NB4 (cell line): Measurements from ENCODE around the gene FAM161B.

ENCODE experiments used
- DNase-seq: peaks from one replicate; pipeline ENCODE4 v3.0.0; 2010; ENCODE audit warnings: low read depth
- H3K4me3 ChIP-seq: one replicate; pipeline ENCODE4 v1.5.1; 2011; ENCODE audit warnings: mild to moderate bottlenecking, low read depth, low read length, moderate library complexity
- MYC ChIP-seq: IDR thresholded peaks from 2 replicates; pipeline ENCODE4 v1.6.1; 2011; ENCODE audit warnings: low read depth, low read length
- POLR2A ChIP-seq: IDR thresholded peaks from 2 replicates; pipeline ENCODE4 v1.6.1; 2011; ENCODE audit warnings: mild to moderate bottlenecking; ENCODE audit not compliant: insufficient read length; ENCODE audit errors: extremely low read depth
- TF ChIP-seq, protein P1 (sequence below): IDR thresholded peaks from 2 replicates; pipeline ENCODE4 v1.6.1; 2011; ENCODE audit warnings: low read depth, low read length
- TF ChIP-seq, protein P2 (sequence below): IDR thresholded peaks from one replicate; pipeline ENCODE4 v1.5.1; 2012; ENCODE audit warnings: low read depth, low read length

FAM161B gene, protein sequence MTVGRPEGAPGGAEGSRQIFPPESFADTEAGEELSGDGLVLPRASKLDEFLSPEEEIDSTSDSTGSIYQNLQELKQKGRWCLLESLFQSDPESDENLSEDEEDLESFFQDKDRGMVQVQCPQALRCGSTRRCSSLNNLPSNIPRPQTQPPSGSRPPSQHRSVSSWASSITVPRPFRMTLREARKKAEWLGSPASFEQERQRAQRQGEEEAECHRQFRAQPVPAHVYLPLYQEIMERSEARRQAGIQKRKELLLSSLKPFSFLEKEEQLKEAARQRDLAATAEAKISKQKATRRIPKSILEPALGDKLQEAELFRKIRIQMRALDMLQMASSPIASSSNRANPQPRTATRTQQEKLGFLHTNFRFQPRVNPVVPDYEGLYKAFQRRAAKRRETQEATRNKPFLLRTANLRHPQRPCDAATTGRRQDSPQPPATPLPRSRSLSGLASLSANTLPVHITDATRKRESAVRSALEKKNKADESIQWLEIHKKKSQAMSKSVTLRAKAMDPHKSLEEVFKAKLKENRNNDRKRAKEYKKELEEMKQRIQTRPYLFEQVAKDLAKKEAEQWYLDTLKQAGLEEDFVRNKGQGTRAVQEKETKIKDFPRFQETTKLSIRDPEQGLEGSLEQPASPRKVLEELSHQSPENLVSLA

DNA sequence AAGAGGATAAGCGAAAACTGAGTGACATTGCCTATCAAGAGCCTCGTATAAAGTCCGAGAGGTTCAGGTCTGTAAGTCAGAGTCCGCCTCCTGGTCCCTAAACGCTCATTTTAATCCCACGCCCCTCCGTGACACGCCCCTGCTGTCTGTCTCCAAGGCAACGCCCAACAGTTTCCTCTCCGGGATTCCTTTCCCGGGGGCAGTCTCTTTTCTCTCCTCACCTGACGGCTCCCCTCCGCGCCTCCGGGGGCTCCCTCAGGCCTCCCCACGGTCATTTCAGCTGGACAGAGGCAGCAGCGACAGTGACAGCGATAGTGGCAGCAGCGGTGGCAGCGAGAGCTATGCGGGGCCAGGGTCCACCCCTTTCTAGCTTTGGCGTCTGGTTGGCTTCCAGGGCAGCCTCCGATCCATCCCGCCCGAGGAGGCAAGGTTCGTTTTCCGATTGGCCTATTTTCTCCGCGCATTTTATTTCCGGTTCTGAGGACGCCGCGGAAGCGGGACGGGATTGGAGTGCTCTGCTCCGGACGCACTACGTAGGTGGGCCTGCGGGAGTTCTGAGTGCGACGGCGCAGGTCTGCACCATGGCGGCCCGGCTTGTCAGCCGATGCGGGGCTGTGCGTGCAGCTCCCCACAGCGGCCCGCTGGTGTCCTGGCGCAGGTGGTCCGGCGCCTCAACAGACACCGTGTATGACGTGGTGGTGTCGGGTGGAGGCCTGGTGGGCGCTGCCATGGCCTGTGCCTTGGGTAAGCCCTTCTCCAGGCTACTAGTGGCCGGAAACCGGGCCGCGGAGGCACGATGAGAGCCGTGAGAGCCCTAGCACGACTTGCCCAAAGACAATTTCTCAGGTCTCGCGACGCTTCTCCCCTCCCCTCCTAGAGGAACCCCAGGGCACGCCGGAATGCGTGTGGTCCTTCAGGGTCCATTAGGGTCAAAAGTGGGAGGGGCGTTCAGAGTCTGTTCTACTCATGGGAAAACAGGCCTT is at the start of gene FAM161B, which contains the start of gene COQ6:
TSS of gene FAM161B (minus strand) at position 343 of the 983 bp plus-strand sequence. CDS start at position 275, 68 bp downstream.
TSS of gene COQ6 (plus strand) at position 551 of the 983 bp plus-strand sequence. CDS start at position 582, 31 bp downstream.
- TF ChIP-seq MYC (no peak; the same call in 1 of the 2 replicates), POLR2A (peak; percentile 75)
- TF ChIP-seq, protein P1, sequence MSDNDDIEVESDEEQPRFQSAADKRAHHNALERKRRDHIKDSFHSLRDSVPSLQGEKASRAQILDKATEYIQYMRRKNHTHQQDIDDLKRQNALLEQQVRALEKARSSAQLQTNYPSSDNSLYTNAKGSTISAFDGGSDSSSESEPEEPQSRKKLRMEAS = peak; percentile 23
- TF ChIP-seq, protein P2, sequence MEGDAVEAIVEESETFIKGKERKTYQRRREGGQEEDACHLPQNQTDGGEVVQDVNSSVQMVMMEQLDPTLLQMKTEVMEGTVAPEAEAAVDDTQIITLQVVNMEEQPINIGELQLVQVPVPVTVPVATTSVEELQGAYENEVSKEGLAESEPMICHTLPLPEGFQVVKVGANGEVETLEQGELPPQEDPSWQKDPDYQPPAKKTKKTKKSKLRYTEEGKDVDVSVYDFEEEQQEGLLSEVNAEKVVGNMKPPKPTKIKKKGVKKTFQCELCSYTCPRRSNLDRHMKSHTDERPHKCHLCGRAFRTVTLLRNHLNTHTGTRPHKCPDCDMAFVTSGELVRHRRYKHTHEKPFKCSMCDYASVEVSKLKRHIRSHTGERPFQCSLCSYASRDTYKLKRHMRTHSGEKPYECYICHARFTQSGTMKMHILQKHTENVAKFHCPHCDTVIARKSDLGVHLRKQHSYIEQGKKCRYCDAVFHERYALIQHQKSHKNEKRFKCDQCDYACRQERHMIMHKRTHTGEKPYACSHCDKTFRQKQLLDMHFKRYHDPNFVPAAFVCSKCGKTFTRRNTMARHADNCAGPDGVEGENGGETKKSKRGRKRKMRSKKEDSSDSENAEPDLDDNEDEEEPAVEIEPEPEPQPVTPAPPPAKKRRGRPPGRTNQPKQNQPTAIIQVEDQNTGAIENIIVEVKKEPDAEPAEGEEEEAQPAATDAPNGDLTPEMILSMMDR = no peak
- peak within 1 kb of the TSS; percentile 60 for H3K4me3 ChIP-seq
- peak; percentile 96 for DNase-seq

DNA sequence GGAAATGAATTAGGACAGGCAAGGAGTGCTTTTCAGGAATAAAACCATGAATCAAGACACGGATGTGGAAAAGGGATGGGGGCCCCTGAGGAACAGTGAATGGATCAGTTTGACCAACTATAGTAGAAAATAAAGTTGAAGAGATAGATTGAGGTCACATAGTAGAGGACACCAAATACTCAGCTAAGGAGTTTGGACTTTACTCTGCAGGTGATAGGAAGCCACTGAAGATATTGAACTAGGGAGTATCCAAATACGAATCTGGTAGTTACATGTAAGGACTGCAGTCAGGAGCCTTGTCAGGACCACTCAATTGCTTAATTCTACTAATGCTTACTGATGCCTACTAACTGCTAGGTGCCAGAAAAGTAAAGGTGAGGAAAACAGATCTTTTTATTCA is 48.8 kb upstream of the FAM161B start:
- TF ChIP-seq, protein P2 = no peak
- TF ChIP-seq, protein P1 = no peak
- no peak for TF ChIP-seq MYC
- no peak for TF ChIP-seq POLR2A
- DNase-seq = no peak
- H3K4me3 ChIP-seq = no peak overlapping the region

DNA sequence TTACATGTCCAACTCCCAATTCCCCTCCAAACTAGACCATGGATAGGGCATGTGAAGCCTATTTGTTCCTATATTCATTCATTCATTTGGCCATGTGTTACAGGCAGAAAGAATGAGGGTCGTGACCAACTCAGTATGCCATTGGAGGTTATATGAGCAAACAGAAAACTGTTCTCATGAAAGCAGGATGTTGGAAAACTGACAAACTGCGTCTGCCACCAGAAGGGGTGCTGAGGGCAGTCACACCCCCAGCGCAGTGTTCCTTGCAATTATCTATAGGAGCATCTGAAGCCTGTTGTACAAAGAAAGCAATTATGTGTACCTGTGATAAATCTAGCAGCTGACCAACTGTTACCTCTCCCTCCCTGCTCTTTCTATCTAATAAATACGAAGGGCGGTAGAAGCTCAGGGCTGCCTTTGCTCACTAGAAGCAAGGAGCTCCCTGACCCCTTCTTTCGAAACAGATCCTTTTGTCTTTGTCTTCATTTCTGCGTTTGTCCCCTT is 48.1 kb upstream of the FAM161B start:
- no peak for DNase-seq
- H3K4me3 ChIP-seq = no peak overlapping the region
- TF ChIP-seq POLR2A = no peak
- TF ChIP-seq MYC = no peak

DNA sequence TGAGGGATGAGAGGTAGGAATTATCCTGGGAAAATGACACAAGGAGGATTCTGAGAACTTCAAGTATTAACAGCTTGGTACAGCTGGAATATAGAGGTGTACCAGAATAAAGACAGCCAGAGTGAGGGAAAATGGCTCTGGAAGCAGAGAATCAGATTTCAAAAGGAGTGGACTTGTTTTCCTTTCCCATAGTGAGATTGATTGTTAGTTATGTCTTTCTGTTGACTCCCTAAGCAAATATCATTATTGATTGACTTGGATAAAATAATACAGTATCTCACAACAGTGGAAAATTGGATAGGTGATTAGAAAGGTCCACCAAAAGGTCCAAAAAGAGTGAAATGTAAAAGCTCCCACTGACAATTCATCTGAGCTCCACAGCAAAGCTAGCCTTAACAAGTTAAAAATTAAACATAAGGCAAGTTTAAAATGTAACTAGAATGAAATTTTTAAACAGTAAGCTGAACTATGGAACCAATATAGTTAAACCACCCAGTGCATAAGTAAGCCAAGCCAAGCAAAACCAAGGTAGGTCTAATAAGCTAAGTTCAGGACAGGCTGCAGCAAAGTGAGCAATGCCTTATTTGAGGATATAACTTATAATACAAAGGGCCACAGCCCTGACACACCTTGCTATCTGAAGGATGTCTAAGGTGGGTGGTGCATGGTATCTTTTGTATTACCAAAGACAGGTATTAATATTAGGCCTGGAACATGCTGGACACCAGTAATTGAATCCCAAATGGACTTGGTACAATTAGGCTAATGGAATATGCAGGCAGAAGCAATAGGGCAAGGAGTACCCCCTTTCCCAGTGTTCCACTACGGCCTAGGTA is 47.4 kb upstream of the FAM161B start:
- no peak overlapping the region for H3K4me3 ChIP-seq
- DNase-seq = no peak
- TF ChIP-seq, protein P1 = no peak
- TF ChIP-seq, protein P2 = no peak
- no peak for TF ChIP-seq POLR2A
- no peak for TF ChIP-seq MYC

DNA sequence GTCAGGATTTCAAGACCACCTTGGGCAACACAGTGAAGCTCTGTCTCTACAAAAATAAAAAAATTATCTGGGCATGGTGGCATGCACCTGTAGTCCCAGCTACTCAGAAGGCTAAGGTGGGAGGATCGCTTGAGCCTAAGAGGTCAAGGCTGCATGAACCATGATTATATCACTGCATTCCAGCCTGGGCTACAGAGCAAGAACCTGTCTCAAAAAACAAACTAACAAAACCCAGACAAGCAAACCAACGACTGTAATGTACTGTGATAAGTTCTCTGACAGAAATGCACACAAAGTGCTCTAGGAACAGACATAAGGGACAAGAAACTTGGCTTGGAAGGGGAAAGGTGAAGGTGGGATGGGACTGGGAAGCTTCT is 46.8 kb upstream of the FAM161B start:
- TF ChIP-seq, protein P2 = no peak
- TF ChIP-seq MYC = no peak
- TF ChIP-seq, protein P1 = no peak
- TF ChIP-seq POLR2A = no peak
- DNase-seq = no peak
- H3K4me3 ChIP-seq = no peak overlapping the region
